GM21786 (cell line): ENCODE measurements around the gene NKAIN2.
"Not testable (repeated sequence)": the region's sequence is repeated elsewhere in the genome, so short reads cannot be mapped to it uniquely, and the experiment has no call there.

Experiments
- ATAC-seq: cut with Tn5 transposase; IDR thresholded peaks from one replicate; pipeline ENCODE4 v1.9.1; 2021; ENCODE audit not compliant: unreplicated experiment

Gene NKAIN2

DNA sequence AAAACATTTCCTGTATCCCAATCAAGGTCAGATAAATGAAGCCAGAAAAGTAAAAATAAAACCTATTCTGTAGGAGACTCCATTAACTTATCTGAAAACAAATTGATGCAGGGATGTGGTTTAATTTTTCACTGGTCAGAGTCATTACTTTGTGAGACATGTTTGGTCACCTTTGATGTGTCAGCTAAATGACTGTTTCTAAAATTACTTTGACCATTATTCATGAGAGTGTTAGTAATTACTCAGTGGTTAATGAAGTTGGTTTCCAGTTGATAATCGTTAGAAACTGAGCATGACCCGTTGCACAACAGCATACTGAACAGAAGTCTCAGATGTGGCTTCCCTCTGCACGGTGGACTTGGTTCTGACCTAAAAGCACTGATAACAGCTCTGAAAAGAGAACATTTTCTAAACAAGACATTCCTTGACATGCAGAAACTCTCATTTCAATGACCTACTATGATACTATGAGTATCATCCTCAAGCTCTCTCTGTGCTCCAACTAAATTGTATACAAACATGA, 748.1 kb downstream of the NKAIN2 start:
- ATAC-seq, result no peak

DNA sequence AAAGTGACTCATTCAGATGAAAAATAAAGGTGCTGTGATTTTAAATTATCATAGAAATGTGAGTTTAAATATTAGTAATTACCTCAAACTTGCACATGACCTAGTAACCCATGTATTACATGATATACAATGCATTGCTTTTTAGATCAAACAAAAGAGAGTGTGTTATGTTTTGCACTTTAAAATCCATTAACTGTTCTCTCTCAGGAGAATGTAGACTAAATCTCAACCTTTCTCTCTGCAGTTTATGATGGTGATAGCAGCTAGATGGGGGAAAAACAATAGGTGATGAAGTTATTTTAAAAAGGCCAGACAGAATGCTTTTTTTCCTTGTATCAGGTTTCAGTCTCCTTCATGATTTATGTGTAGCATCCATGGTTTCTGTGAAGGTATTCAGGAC, 754.2 kb downstream of the NKAIN2 start:
- ATAC-seq, result no peak

DNA sequence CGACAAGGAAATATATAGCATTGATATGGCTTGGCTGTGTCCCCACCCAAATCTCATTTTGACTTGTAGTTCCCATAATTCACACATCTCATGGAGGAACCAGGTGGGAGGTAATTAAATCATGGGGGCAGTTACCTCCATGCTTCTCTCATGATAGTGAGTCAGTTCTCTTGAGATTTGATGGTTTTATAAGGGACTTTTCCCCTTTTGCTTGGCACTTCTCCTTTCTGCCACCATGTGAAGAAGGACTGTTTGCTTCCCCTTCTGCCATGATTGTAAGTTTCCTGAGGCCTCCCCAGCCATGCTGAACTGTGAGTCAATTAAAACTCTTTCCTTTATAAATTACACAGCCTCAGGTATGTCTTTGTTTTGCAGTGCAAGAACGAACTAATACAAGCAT, 756.4 kb downstream of the NKAIN2 start:
- ATAC-seq, result not testable (repeated sequence)

DNA sequence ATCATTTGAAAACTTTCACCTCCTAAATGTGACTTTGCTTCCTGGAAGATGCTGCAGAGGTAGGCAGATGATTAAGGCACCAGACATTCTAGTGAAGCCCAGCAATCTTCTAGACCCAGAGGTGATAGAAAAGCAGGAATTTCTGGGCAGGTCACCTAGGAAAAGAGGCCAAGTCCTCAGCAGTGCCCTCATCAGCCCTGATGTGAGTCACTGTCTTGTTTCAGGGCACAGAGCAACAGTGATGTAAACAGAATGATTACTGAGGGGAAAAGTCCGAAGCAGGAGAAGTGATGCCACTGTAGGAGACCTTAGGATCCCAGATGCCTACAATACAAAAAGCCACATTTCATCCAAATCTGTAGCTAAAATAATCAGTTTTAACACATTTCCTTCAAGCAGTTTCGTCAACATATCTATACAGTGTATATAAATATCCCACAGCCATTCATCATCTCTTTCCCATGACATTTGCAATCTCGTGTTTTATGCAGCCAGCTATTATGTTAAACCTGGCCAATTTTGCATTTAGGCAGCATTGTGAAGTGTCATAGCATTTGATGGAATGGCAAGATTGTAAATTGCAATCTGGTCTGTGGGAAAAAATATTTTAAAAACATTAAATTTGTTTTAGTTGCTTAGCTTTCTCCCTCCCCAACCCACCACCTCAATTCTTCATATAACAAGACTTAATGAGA, 757.4 kb downstream of the NKAIN2 start:
- no peak for ATAC-seq

- ATAC-seq, result no peak
Measured at GRCh38 chr6:124561635-124562130, 758.0 kb downstream of the NKAIN2 start.

GRCh38 chr6:124564125-124564524, 760.5 kb downstream of the NKAIN2 start:
- not testable (repeated sequence) for ATAC-seq

DNA sequence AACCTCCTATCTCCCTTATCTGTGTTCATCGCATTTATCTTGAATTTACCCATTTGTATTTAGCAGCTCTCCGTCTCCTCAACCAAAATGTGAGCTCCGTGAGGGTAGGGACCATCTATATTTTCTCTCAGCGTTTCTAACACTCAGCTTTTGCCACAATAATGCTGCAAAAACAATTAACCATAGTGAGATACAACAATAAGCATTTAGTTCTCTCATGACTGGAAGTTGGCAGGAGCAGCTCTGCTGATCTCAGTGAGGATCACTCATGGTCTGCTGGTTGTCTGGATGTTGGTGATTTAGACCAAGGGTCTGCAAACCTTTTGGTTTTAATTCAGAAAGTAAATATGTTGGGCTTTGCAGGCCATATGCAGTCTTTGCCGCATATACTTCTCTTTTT, 763.7 kb downstream of the NKAIN2 start:
- no peak for ATAC-seq

DNA sequence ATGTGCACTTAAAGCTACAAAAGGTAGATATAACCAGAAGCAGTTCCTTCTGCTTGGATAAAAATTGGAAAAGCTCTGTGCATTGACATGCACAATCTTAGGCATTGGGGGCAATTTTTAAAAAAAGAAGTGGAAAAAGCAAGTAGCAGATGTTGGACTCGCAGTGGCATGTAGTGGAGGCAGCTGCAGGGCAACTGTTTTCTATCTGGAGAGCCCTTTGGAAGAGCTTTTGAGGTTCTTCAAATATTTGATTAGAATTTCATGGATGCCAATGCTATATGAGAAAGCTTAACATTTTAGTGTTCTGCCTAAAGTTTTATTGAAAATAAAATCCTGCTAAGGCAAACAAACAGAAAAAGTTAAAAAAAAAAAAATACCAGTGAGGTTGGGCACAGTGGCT, 770.3 kb downstream of the NKAIN2 start:
- no peak for ATAC-seq

GRCh38 chr6:124577734-124578281, 774.1 kb downstream of the NKAIN2 start:
- no peak for ATAC-seq

GRCh38 chr6:124590001-124590400, 786.3 kb downstream of the NKAIN2 start:
- ATAC-seq, result no peak

DNA sequence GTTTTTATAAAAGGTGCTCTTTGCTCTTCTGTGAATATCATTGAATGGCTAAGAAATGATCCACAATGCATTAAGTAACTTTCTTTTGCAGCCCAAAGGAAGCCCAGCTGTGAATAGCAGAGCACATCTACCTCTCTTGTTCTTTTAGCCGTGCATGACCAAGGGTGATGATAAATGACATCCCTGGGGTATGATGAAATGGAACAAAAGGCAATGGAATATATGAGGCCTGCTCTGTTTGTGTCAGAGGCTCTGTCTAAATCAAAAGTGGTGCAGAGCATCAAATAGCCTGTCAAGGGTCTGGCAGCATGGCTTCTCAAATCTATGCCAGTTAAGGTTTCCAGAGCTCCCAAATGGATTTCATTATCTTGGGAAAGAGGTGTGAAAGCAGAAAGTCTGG, 796.0 kb downstream of the NKAIN2 start:
- no peak for ATAC-seq

DNA sequence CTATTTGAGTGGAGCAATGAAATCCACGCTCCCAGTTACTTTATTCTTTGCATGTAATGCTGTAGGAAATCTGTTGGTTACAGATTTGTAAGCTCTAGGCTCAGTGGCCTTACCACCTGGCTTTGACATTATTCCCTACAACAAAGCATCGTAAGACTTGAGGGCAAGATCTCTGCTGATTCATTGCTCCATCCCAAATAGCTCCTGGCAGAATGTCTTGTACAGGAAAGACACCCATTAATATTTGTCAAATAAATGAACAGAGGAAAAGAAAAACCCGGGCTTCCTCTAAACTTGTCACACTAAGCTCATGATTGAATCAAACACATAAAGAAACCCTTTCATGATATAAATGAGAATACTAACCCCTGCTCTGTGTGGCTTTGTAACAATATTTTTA, 801.1 kb downstream of the NKAIN2 start:
- ATAC-seq, result no peak

DNA sequence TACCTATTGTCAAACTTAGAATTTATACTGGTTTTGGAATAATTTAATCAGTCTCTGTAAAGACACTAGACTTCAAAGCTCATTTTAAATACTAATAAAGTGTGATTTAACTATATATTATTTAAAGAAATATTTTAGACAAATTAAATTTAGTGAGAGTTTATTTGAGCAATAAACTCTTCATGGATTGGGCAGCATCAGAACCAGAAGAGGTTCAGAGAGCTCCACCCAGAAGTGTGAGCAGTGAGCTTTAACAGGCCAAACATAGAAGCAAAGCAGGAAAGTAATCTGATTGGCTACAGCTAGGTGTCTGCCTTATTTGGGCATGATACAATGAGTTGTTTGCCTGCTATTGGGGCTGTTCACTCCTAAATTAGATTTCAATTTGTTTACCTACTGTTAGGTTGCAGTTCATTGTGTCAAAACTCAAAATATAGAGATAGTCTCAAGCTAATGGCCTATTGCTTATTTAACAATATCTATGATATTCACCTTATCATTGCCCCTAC, 803.5 kb downstream of the NKAIN2 start:
- ATAC-seq, result no peak

GRCh38 chr6:124613031-124613430, 809.4 kb downstream of the NKAIN2 start:
- ATAC-seq, result no peak

- ATAC-seq, result no peak
Measured at GRCh38 chr6:124622351-124622750, 818.7 kb downstream of the NKAIN2 start.

DNA sequence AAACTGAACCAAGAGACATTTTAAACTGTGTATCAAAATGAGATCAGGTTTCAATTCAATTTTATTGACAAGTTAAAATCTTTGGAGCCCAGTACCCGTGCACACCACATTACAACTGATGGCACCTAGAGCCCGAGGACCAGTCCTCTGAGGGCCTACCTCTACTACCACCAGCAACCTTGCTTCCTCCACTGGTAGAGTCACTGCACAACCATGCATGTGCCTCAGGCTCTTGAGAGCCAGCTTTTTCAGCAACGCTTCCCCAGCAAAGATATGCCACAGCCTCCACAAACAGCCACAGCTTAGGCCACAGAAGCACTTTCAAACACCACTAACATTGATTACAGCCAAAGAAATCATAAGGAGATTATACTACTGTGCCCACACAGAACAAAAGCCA, 830.0 kb downstream of the NKAIN2 start:
- no peak for ATAC-seq

DNA sequence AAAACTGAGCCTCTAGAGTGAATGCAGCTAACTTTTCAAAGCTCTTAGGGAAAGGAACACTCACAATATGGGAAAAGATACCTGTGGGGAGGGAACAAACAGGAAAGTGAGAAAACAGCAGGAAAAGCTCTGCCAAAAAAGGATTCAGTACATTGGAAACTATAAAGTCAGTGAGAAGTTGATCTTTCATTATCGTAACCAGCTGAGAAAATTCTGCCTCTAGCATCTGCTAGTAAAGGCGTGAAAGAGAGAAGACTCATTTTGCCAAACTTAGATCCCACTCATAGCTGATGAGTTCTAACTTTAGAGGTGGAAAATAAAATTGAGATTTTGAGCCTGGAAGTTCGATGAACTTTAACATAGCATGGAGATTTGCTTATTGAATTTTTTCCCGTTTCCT, 836.8 kb downstream of the NKAIN2 start:
- no peak for ATAC-seq

GRCh38 chr6:124655866-124656265, 852.2 kb downstream of the NKAIN2 start:
- ATAC-seq, result no peak

DNA sequence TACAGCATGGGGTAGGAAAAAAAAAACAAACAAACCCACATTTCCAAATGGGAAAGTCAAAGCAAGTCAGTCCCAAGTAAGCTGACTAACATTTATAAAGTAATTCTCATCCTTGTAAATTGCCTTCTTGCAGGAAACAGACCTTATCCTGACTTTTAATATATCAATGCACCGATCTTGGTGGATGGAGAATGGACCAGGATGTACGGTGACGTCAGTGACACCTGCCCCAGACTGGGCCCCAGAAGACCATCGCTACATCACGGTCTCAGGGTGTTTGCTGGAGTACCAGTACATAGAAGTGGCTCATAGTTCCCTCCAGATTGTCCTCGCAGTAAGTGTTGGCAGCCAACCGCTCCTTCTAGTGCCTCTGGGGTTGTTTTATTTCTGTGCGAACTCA, 854.4 kb downstream of the NKAIN2 start:
- no peak for ATAC-seq

DNA sequence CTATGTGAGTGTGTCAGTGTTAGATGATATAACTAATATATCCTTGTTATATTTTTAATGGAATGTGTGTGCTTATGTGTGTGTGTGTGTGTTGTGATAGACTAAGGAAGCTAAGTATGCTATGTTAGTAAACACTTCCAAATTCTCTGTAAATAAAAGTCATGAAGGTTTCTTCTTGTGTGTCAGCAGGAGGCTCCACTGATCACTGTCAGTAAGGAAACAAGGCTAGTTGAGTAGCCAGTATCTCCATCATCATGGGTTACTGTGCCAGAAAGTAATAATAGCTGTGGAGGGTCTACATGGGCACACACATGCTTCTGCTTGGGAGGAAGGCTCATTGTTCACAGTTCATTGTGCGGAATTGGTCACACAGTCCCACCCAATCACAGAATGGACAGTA, 855.8 kb downstream of the NKAIN2 start:
- no peak for ATAC-seq

- ATAC-seq, result no peak
Measured at GRCh38 chr6:124660185-124660584, 856.5 kb downstream of the NKAIN2 start.

DNA sequence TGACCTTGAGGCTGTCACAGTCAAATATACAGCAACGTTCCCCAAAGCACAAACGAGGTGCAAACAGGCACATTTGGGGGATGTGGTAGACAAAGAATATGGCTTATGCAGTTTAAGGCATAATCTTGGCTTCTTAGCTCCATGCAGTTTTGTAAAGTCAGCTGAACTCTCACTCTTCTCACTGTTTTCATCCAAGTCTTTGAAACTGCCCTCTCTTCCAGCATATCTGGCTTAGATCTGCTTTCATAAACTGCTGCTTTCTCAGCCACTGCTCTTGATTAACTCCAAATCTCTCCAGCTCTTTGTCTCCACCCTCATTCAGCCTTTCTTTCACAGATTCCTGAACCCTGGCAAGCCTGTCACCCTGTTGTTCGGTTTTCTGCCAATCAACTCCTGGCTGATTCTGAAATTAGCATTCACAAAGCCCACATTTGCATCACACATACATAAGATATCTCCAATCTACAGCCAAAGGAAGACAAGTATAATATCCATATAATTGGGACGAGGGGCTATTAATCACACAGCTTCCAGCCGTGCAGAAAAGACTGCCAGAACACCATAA, 857.5 kb downstream of the NKAIN2 start:
- no peak for ATAC-seq
